HUES64 (cell line): ENCODE measurements around the gene TOM1.
A peak's percentile ranks its signal among the peaks of the same experiment; 100 is the strongest.
"Not testable (repeated sequence)": the region's sequence is repeated elsewhere in the genome, so short reads cannot be mapped to it uniquely, and the experiment has no call there.

Experiments used
- H3K27ac ChIP-seq: 2 replicates; pipeline ENCODE4 v1.7.0; 2013; ENCODE audit warnings: low read depth, low read length, inconsistent platforms
- H3K27me3 ChIP-seq: 2 replicates; pipeline ENCODE4 v1.6.1; 2013; ENCODE audit warnings: mild to moderate bottlenecking, low read length; ENCODE audit not compliant: insufficient read depth
- H3K36me3 ChIP-seq: 2 replicates; pipeline ENCODE4 v1.6.1; 2013; ENCODE audit warnings: mild to moderate bottlenecking, low read length; ENCODE audit not compliant: insufficient read depth
- H3K4me1 ChIP-seq: 2 replicates; pipeline ENCODE4 v1.6.1; 2013; ENCODE audit warnings: mild to moderate bottlenecking, low read length, moderate library complexity; ENCODE audit not compliant: insufficient read depth
- H3K4me3 ChIP-seq: 2 replicates; pipeline ENCODE4 v1.5.1; 2013; ENCODE audit warnings: mild to moderate bottlenecking, low read length, moderate library complexity
- H3K9ac ChIP-seq: 2 replicates; pipeline ENCODE4 v1.6.1; 2013; ENCODE audit warnings: mild to moderate bottlenecking, low read depth, low read length
- H3K9me3 ChIP-seq: 2 replicates; pipeline ENCODE4 v1.6.1; 2013; ENCODE audit warnings: low read depth, low read length; ENCODE audit not compliant: insufficient read depth
- WGBS: fragments of 150-250, 120-280 bp; methylation state at CpG from one replicate; pipeline ENCODE4 v1.1.7; 2013; ENCODE audit warnings: missing lambda C conversion rate; 5-methylcytosine and 5-hydroxymethylcytosine counted together

TOM1 gene

GRCh38 chr22:35390933-35391332, 91.2 kb downstream of the TOM1 start:
- Histone ChIP-seq H3K27me3 (no peaks in the 10 kb centered on the region), H3K9ac (no peak overlapping the region), H3K27ac (no peak overlapping the region), H3K9me3 (no peaks in the 10 kb centered on the region), H3K4me3 (no peak overlapping the region), H3K4me1 (no peaks in the 10 kb centered on the region), H3K36me3 (peaks cover 28% of the 10 kb centered on the region)
- WGBS: 92% methylated on average over 5 of the region's 5 CpGs

- Histone ChIP-seq H3K27ac (no peak overlapping the region), H3K36me3 (peaks cover 18% of the 10 kb centered on the region), H3K9me3 (no peaks in the 10 kb centered on the region), H3K9ac (no peak overlapping the region), H3K27me3 (no peaks in the 10 kb centered on the region), H3K4me3 (no peak overlapping the region), H3K4me1 (peaks cover 10% of the 10 kb centered on the region)
- WGBS: 96% methylated on average over 2 of the region's 2 CpGs
Observed at GRCh38 chr22:35392357-35392756, 92.7 kb downstream of the TOM1 start.

DNA sequence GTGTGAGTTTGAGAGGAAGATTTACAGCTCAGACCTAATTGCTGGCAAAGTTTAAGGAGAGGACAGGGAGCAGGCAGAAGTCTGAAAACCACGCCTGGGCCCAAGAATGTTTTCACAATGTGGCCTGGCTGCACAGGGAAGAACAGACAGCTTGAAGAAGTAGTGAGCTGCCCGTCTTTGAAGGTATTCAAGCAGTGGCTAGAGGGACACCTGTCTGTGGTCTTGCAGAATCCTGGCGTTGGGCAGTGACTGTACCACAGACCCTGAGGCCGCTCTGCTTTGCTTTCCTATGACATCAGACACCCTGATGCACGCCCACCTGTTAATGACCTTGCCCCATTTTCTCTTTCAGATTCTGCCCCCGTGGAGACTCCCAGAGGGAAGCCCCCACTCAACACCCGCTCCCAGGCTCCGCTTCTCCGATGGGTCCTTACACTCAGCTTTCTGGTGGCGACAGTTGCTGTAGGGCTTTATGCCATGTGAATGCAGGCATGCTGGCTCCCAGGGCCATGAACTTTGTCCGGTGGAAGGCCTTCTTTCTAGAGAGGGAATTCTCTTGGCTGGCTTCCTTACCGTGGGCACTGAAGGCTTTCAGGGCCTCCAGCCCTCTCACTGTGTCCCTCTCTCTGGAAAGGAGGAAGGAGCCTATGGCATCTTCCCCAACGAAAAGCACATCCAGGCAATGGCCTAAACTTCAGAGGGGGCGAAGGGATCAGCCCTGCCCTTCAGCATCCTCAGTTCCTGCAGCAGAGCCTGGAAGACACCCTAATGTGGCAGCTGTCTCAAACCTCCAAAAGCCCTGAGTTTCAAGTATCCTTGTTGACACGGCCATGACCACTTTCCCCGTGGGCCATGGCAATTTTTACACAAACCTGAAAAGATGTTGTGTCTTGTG, 93.7 kb downstream of the TOM1 start:
- Histone ChIP-seq H3K27me3 (no peaks in the 10 kb centered on the region), H3K36me3 (peaks cover 16% of the 10 kb centered on the region; the same call in 1 of the 2 replicates), H3K9me3 (no peaks in the 10 kb centered on the region), H3K4me1 (peaks cover 14% of the 10 kb centered on the region), H3K27ac (no peak overlapping the region), H3K4me3 (no peak overlapping the region), H3K9ac (no peak overlapping the region)
- WGBS: 90% methylated on average over 16 of the region's 16 CpGs

- Histone ChIP-seq H3K27ac (no peak overlapping the region), H3K9ac (no peak overlapping the region), H3K36me3 (peaks cover 16% of the 10 kb centered on the region; the same call in 1 of the 2 replicates), H3K4me1 (peaks cover 14% of the 10 kb centered on the region), H3K9me3 (no peaks in the 10 kb centered on the region), H3K4me3 (no peak overlapping the region), H3K27me3 (no peaks in the 10 kb centered on the region)
- WGBS: 86% methylated on average over 4 of the region's 4 CpGs
Observed at GRCh38 chr22:35394011-35394312, 94.3 kb downstream of the TOM1 start.

DNA sequence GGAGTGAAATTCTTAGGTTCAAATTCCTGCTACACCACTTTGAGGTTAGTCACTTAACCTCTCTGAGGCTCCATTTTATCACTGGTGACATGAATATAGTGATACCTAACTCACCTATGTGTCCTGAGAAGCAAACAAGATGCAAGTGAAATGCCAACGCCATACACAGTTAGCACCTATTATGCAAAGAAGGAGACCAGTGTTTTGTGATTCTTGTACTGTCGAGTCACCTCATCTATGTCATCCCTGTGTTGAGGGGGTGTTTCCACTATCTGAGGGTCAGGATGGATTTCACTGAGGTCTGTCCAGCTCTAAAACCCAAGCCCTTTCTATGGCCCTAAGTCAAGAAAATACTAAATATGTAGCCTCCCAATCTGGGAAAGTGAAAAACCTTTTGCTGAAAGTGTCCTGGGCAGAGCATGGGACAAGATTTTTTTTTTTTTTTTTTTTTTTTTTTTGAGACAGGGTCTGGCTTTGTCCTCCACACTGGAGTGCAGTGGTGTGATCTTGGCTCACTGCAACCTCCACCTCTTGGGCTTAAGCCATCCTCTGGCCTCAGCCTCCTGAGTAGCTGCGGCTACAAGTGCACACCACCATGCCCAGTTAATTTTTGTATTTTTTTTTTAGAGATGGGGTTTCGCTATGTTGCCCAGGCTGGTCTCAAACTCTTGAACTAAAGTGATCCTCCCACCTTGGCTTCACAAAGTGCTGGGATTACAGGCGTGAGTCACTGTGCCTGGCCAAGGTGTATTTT, 95.3 kb downstream of the TOM1 start:
- WGBS: 93% methylated on average over 4 of the region's 5 CpGs

GRCh38 chr22:35396622-35397021, 96.9 kb downstream of the TOM1 start:
- H3K27me3 ChIP-seq, H3K9me3 ChIP-seq, H3K4me3 ChIP-seq: not testable (repeated sequence)
- peak overlapping the region; percentile 8; the same call in 1 of the 2 replicates for H3K27ac ChIP-seq
- WGBS: 85% methylated on average over 6 of the region's 6 CpGs
- peaks cover 13% of the 10 kb centered on the region for H3K36me3 ChIP-seq
- 0 out of 2 replicates have a peak overlapping the region, but pooled peaks have one; percentile 23 for H3K9ac ChIP-seq
- peaks cover 20% of the 10 kb centered on the region for H3K4me1 ChIP-seq

More for the DNA sequence above, 95.3 kb downstream of the TOM1 start:
- Histone ChIP-seq H3K4me1 (peaks cover 14% of the 10 kb centered on the region), H3K36me3 (peaks cover 11% of the 10 kb centered on the region; the same call in 1 of the 2 replicates), H3K27me3 (no peaks in the 10 kb centered on the region), H3K4me3 (no peak overlapping the region), H3K9ac (no peak overlapping the region), H3K27ac (no peak overlapping the region), H3K9me3 (no peaks in the 10 kb centered on the region)

DNA sequence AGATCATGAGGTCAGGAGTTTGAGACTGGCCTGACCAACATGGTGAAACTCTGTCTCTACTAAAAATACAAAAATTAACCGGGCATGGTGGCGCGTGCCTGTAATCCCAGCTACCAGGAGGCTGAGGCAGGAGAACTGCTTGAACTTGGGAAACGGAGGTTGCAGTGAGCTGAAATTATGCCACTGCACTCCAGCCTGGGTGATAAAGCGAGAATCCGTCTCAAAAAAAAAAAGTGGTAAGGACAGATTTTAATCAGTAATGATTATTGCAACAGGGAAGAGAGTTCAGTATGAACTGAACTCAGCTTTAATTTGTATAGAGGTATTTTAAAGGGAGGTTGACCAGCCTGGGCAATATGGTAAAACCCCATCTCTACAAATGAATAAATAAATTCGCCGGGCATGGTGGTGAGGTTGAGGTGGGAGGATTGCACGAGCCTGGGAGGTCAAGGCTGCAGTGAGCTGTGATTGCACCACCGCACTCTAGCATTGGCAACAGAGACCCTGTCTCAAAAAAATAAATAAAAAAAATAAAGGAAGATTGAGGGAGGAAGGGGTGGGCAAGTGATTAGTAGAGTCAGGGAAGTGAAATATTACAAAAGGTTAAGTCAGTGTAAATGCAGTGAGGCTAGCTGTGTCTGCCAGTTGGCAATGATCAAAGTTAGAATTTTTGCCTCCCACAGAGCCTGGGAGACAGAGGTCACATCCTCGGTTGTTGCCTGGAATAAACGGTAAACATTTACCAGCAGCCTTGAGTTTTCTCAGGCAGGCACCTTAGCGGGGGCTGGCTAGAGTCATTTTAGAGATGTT, 97.6 kb downstream of the TOM1 start:
- 76% methylated on average over 9 of the region's 13 CpGs for WGBS
- Histone ChIP-seq H3K9ac (no peak overlapping the region), H3K27ac (no peak overlapping the region), H3K9me3 (no peaks in the 10 kb centered on the region), H3K36me3 (peaks cover 20% of the 10 kb centered on the region), H3K27me3 (no peaks in the 10 kb centered on the region), H3K4me1 (peaks cover 23% of the 10 kb centered on the region), H3K4me3 (no peak overlapping the region)
